GM19438 (cell line): ENCODE results near the gene GNG3.
"Not testable (repeated sequence)": the region's sequence is repeated elsewhere in the genome, so short reads cannot be mapped to it uniquely, and the experiment has no call there.

Experiments
- ATAC-seq: cut with Tn5 transposase; IDR thresholded peaks from one replicate; pipeline ENCODE4 v1.9.1; 2021; ENCODE audit warnings: low read depth; ENCODE audit not compliant: unreplicated experiment

The GNG3 gene

DNA sequence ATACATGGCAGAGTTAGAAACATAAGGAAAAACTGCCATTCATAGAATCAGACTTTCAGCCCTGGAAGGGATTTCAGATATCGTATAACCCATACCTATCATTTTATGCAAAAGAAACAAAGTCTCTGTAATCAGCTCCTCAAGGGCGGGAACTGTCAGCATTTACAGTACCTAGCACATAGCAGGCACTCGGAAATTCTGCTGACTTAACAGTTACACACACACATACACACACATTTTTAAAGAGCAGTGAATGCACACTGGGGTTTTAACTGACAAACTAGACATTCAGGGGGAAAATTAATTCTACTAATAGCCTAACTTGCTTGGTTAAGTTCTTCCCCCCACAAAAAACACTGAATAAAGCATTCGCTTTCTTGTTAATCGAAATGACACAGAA, 8.7 kb downstream of the GNG3 start:
- no peak for ATAC-seq

DNA sequence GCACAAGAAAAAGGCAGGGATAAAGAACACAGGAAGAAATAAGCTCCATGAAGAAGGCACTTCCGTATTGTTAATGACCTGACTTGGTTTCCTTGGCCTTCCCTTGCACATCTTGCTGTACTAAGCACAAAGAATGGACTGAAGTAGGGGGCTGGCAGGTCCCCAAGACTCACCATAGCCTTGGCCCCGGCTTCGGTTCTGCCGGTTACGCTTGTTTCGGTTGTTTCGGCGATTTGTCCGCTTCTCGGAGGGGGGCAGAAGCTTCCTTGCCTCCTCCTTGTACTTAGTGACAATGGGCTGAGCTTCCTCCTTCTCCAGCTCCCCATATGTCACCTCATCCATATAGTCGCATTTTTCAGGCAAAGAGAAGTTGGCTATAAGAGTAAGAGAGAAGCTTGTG, 9.3 kb downstream of the GNG3 start:
- no peak for ATAC-seq

GRCh38 chr11:62719302-62719978, 12.0 kb downstream of the GNG3 start:
- no peak for ATAC-seq

GRCh38 chr11:62721994-62722393, 14.5 kb downstream of the GNG3 start:
- no peak for ATAC-seq

DNA sequence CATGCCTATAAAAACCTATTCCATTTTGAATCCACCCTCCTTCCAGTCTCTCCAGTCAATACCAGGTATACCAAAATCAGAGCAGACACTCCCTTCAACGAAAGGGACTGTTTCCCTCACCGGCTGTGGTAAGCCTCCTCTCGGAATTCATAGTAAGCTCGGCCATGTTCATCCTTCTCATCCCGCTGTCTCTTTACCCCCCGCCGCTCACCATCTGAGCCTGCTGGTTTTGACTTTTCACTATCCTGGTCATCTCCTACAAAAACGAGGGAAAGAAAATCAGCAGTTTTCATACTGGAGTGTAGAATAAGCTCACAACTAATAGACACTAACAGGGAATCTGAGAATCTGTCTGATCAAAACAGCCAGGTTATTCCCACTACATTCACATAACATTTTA, 16.7 kb downstream of the GNG3 start:
- no peak for ATAC-seq

- ATAC-seq = no peak
These were observed 18.2 kb downstream of the GNG3 start for GRCh38 chr11:62725646-62726045.

- no peak for ATAC-seq
These were observed 18.9 kb downstream of the GNG3 start for GRCh38 chr11:62726156-62726914.

DNA sequence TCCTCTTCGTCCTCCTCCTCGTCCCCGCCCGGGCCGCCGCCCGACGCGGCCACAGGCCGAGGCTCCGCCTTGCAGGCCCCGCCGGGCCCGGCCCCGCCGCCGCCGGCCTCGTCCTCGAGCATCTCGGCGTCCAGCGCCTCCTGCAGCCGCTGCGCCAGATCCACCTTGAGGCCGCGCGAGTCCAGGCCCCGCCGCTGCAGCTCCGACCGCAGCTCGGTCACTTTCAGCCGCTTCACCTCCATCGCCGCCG, 19.4 kb downstream of the GNG3 start:
- no peak for ATAC-seq

- ATAC-seq = peak; percentile 66
These were observed 19.8 kb downstream of the GNG3 start, which contains the start of gene HNRNPUL2 for GRCh38 chr11:62727165-62727871. TSS of gene HNRNPUL2 (minus strand) at chr11:62727457. CDS start at chr11:62727156, 301 bp downstream.

- peak; percentile 51 for ATAC-seq
These were observed 20.3 kb downstream of the GNG3 start for GRCh38 chr11:62727872-62728170.

DNA sequence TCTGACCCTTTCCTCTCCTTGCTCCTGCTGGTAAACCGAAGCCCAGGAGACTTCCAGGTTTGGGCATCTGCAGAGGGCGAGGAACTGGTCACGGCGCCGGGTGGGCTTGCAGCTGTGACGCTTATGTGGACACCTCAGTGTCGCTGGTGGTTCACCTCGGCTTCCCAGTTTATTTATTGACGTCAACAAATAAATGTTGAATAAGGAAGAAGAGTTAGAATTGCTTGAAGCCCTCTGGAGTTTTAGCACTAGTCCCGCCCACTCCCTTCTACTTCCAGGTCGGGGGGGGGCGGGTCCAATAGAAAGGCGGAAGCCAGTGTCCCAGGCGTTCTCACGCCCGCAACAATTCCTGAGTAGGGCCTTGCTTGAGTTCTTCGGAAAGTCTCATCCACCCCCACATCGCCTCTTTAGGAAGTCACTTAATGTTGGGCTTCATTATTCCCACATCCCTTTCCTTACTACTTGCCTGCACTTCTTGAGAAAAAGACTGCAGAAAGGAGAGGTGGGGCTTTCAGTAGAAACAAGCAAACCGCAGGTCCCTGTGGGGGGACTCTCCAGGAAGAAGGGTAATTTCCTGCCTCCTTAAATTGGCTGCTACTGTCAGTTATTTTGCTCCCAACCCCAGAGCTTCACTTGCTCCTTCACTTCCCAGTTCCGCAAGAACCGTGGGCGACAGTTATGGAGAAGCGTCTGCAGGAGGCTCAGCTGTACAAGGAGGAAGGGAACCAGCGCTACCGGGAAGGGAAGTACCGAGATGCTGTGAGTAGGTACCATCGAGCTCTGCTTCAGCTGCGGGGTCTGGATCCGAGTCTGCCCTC, 20.9 kb downstream of the GNG3 start, which contains the start of gene TTC9C:
Gene TTC9C, plus strand, starts transcription at position 316 of the 818 bp plus-strand sequence. Its CDS starts 363 bp downstream, at position 679.
- peak; percentile 24 for ATAC-seq

GRCh38 chr11:62730076-62730475, 22.6 kb downstream of the GNG3 start:
- not testable (repeated sequence) for ATAC-seq

DNA sequence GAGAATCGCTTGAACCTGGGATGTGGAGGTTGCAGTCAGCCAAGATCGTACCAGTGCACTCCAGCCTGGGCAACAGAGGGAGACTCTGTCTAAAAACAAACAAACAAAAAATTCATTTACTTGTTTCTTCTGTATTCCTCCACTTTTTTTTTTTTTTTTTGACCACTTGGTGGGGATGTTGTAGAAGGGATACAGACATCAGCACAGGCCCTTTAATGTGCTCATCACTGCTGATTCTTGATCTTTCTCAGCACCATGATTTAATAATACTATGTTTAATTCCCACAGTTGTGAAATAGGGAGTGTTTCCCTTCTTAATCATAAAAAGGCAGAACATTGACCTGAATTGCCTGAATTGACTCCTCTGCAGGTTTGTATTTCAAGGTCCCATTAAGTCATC, 25.4 kb downstream of the GNG3 start:
- no peak for ATAC-seq

- ATAC-seq = no peak
These were observed 29.7 kb downstream of the GNG3 start for GRCh38 chr11:62737196-62737595.

DNA sequence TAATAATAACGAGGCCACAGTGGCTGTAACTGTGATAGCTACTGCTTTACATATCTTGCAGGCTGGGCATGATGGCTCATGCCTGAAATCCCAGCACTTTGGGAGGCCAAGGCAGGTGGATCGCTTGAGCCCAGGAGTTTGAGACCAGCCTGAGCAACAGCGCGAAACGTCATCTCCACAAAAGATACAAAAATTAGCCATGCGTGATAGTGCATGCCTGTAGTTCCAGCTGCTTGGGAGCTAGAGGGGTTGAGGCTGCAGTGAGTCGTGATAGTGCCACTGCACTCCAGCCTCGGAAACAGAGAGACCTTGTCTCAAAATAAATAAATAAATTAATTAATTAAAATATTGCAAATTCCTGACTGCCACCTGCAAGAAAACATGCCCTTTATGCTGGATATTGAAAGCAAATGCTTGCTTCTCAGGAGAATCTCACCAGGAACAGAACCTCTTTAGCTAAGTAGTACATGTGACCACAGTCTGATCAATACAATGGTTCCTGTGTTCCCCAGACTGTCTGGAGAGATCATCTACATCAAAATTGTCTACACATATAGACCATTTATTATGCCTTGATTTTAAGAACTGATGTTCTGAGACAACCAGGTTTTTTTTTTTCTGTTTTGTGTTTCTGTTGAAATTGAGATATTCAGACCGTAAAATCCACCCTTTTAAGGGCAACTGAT, 40.1 kb downstream of the GNG3 start:
- ATAC-seq = no peak

DNA sequence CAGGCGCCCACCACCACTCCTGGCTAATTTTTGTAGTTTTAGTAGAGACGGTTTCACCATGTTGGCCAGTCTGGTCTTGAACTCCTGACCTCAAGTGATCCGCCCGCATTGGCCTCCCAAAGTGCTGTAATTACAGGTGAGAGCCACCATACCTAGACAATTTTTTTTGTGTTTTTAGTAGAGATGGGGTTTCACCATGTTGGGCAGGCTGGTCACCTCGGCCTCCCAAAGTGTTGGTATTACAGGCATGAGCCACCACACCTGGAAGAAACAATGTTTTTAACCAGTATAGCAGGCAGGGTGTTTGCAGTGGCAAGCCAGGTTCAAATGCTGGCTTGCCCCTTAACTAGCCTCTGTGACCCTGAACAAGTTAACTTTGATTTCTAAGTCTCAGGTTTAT, 42.5 kb downstream of the GNG3 start:
- not testable (repeated sequence) for ATAC-seq

DNA sequence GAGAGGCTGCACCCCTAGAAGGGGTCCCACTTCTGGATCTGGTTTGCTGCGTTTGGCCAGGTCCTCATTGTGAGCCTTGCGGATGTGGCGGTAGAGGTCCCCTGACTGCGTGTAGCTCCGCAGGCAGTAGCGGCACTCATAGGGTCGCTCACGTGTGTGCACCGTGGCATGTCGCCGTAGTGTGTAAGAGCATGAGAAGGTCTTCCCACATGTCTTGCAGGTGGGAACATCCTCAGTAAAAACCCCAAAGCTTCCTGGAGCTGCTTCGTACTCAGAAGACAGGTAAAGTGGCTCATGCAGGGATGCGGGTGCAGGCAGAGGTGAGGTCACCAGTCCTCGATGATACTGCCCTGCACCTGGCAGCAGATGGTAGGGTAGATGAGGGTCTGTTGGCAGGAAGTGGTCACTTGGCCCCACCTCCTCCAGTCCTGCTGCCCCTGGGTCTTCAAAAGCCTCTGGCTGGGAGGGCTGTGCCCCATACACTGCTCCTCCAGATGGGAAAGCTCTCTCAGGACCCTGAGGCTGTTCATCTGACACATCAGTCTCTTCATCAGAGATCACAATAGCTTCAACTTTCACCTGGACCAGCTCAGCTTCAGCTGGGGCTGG, 44.8 kb downstream of the GNG3 start:
- no peak for ATAC-seq

DNA sequence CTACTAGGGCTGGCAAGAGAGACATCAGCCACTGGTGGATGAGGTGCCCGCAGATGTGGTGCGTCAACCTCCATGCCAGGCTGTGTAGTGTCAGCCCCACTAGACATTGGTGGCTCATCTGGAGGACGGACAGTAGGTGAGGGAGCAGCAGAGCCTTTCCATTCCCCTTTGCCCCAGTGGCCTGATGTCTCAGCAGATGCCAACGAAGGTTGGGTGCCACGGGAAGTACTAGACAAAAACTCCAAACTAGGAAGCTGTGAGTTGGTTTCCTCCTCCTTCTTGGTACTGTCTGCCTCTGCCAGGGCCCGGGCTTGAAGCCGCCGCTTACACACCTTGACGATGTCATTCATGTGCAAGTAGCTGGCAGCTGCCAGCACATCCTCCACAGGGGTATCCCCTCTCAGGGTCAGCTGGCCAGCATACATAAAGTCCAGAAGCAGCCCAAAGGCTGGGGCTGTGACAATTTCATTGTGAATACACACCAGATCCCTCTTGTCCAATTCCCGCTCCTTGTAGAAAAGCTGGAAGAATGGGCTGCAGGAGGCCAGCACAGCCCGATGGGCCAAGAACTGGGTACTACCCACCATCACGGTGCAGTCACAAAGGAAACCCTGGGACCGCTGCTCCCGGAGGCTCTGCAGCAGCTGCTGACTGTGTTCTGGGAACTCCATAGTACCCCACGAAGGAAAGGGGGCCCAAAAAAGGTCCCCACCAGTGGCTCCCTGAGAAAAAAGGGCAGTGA, 45.7 kb downstream of the GNG3 start:
- peak; percentile 2 for ATAC-seq
